Neural crest cell (in vitro differentiated cells): Measurements from ENCODE around the gene CHST14. TPM values are rescaled to one million over a fixed set of nuclear protein-coding genes. Genes with fewer than 3 reads are reported as not detected.

Experiments used
- DNase-seq: peaks from one replicate; pipeline ENCODE4 v3.0.0; 2021; ENCODE audit warnings: low read depth, mixed read lengths, low spot score
- H3K27ac Mint-ChIP-seq: one replicate; pipeline ENCODE4 v1.8.0; 2021; ENCODE audit warnings: mild to moderate bottlenecking, mixed read lengths; ENCODE audit not compliant: unreplicated experiment
- H3K27me3 Mint-ChIP-seq: 2 replicates; pipeline ENCODE4 v1.8.0; 2021; ENCODE audit warnings: low read depth, mild to moderate bottlenecking, mixed read lengths
- H3K36me3 Mint-ChIP-seq: 2 replicates; pipeline ENCODE4 v1.8.0; 2021; ENCODE audit warnings: low read depth, mild to moderate bottlenecking, mixed read lengths
- H3K4me1 Mint-ChIP-seq: 2 replicates; pipeline ENCODE4 v1.8.0; 2021; ENCODE audit warnings: mixed read lengths
- H3K4me3 Mint-ChIP-seq: one replicate; pipeline ENCODE4 v1.8.0; 2021; ENCODE audit warnings: mild to moderate bottlenecking, mixed read lengths
- H3K9me3 Mint-ChIP-seq: 2 replicates; pipeline ENCODE4 v1.8.0; 2021; ENCODE audit warnings: mixed read lengths
- CTCF ChIP-seq: fragments of 200-600 bp; sonication (generic); conservative IDR thresholded peaks from 2 replicates; pipeline ENCODE4 v1.5.0; 2021; ENCODE audit warnings: antibody characterized with exemption, mild to moderate bottlenecking
- total RNA-seq: library from RNA; stranded (reverse); gene quantifications from 2 replicates; pipeline ENCODE4 v1.2.1, GENCODE V29; 2021

Gene CHST14
- total RNA-seq, 1 donor from 2014 or later, result 37.1 TPM

- DNase-seq, result no peak
- H3K27ac Mint-ChIP-seq, result no peak overlapping the region
- no peaks in the 10 kb centered on the region for H3K36me3 Mint-ChIP-seq
- peak overlapping the region; percentile 93 for H3K4me3 Mint-ChIP-seq
- peaks cover 34% of the 10 kb centered on the region for H3K4me1 Mint-ChIP-seq
- no peak for TF ChIP-seq CTCF
- no peaks in the 10 kb centered on the region for H3K9me3 Mint-ChIP-seq
- peaks cover 81% of the 10 kb centered on the region for H3K27me3 Mint-ChIP-seq
Measured at GRCh38 chr15:40436116-40436891, 34.5 kb upstream of the CHST14 start.

- no peaks in the 10 kb centered on the region for H3K36me3 Mint-ChIP-seq
- TF ChIP-seq CTCF, result no peak
- DNase-seq, result no peak
- H3K4me3 Mint-ChIP-seq, result peak overlapping the region; percentile 93
- peaks cover 34% of the 10 kb centered on the region for H3K4me1 Mint-ChIP-seq
- H3K9me3 Mint-ChIP-seq, result no peaks in the 10 kb centered on the region
- peaks cover 81% of the 10 kb centered on the region for H3K27me3 Mint-ChIP-seq
- no peak overlapping the region for H3K27ac Mint-ChIP-seq
Measured at GRCh38 chr15:40436892-40437751, 33.7 kb upstream of the CHST14 start.

GRCh38 chr15:40437752-40438687 lies 32.8 kb upstream of the CHST14 start:
- H3K27me3 Mint-ChIP-seq, result peaks cover 80% of the 10 kb centered on the region
- H3K4me3 Mint-ChIP-seq, result peak overlapping the region; percentile 93
- no peak overlapping the region for H3K27ac Mint-ChIP-seq
- H3K4me1 Mint-ChIP-seq, result peaks cover 43% of the 10 kb centered on the region
- H3K9me3 Mint-ChIP-seq, result no peaks in the 10 kb centered on the region
- no peak for TF ChIP-seq CTCF
- no peaks in the 10 kb centered on the region for H3K36me3 Mint-ChIP-seq
- no peak for DNase-seq

GRCh38 chr15:40438712-40439111 lies 32.1 kb upstream of the CHST14 start:
- Mint-ChIP-seq H3K9me3 (no peaks in the 10 kb centered on the region), H3K36me3 (no peaks in the 10 kb centered on the region), H3K27me3 (peaks cover 80% of the 10 kb centered on the region), H3K27ac (no peak overlapping the region), H3K4me3 (peak overlapping the region; percentile 93), H3K4me1 (peaks cover 49% of the 10 kb centered on the region)
- DNase-seq, result no peak
- no peak for TF ChIP-seq CTCF

GRCh38 chr15:40439461-40439959 lies 31.3 kb upstream of the CHST14 start:
- DNase-seq, result no peak
- peak overlapping the region; percentile 93 for H3K4me3 Mint-ChIP-seq
- peak overlapping the region; percentile 89 for H3K27ac Mint-ChIP-seq
- no peaks in the 10 kb centered on the region for H3K36me3 Mint-ChIP-seq
- H3K27me3 Mint-ChIP-seq, result peaks cover 75% of the 10 kb centered on the region
- no peaks in the 10 kb centered on the region for H3K9me3 Mint-ChIP-seq
- H3K4me1 Mint-ChIP-seq, result peaks cover 57% of the 10 kb centered on the region
- no peak for TF ChIP-seq CTCF
